RPMI7951 (cell line): ENCODE measurements around the gene HOXC10. TPM values are rescaled to one million over a fixed set of nuclear protein-coding genes. Genes with fewer than 3 reads are reported as not detected.
A peak's percentile ranks its signal among the peaks of the same experiment; 100 is the strongest.

ENCODE experiments used
- DNase-seq: peaks from one replicate; pipeline ENCODE4 v3.0.0-alpha.2; 2012; ENCODE audit warnings: low read depth
- total RNA-seq: library from RNA; depleted of rRNA; stranded (reverse); fragments of >200 nt; shearing (Covaris generic); gene quantifications from 2 replicates; pipeline ENCODE4 v1.2.3, GENCODE V29; 2014

The HOXC10 gene
- total RNA-seq, 1 experiment from 2014 or later = 4.0 TPM

DNA sequence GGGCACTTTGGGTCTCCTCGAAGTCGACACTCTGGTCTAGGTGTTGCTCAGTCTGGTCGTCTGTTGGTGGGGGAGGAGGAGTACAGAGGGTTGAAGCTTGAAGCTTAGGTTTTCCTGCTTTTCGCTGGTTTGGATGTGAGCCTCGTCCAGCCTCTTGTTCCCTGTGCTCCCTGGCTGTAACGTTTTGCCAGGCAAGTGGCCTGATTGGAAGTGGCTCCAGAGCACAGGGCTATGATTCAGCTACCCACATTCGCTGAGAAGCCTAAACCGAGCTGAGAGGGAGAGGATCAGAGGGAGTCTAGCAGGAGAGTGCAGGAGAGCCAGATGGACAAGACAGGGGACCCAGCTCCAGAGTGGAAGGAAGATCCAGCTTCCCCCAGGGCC is 6.1 kb downstream of the HOXC10 start:
- DNase-seq = no peak

DNA sequence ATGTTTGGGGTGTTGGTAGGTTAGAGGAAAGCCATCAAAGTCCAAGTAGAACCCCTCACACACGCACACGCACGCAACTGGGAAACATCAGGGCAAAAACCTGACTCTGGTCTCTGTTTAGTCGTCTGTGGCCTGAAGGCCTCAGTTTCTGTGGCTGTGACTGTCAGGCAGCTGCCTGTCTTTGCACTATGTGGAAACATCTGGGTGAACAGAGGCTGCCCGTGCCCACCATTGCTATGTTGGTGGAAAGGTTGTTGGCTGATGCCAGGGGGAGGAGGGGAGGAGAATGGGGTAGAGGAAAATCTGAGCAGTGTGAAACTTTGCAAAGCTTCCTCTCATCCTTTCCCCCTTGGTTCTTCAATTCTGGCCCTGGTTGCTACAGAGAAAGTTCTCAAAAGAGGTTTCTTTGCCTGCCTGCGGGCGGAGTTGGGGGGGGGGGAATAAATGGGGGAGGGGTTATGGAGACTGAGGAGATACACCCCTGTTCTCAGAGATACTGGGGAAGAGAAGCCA is 7.5 kb downstream of the HOXC10 start:
- no peak for DNase-seq

DNA sequence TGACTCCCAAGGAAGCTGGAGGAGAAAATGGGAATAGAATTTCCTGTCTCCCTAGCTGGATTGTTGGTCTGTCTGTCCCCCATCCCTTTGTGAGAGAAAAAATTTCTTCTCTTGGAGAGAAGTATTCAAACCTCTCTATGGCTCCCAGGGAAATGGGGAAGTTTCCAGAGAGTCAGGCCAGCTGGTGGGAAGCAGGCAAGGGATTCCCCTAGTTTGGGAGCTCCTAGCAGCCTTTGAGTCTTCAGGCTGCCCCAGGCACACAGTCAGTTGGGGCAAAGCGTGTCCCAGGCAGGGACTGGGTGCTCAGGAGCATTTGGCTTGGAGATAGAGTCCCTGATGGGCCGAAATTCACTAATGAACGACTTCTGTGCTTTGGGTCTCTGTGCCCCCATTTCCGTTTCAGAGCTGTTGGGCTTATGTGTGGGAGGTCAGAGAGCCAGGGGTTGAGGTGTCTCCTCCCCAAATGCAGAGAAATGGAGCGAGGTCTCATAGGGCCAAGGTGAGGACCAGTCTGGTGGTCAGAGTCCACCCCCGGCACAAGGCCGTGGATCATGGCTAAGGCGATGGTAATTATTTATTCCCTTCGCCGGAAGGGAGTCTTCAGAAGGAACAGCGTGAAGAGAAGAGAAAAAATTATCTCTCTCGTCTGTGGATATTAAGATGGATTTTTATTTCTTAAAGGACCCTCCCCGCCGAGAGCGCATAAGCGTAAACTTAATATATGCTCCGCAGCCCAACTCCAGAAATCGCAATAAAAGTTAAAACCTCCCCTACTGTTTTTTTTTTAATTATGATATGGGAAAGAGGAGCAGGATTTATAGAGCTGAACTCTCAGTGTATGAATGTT is 8.4 kb downstream of the HOXC10 start:
- DNase-seq = no peak

DNA sequence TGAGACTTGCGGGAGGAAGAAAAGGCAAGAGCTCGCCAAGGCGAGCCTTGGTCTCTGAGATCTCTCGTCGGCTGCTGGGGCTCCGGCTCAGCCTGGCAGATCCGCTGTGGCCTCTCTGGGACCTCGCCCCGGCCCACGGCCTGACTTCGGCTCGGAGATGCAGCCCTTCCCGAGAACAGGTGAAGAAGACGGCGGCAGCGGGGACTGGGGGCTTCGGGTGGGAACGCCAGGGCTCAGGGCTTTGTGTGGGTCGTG is 9.0 kb downstream of the HOXC10 start:
- no peak for DNase-seq

DNA sequence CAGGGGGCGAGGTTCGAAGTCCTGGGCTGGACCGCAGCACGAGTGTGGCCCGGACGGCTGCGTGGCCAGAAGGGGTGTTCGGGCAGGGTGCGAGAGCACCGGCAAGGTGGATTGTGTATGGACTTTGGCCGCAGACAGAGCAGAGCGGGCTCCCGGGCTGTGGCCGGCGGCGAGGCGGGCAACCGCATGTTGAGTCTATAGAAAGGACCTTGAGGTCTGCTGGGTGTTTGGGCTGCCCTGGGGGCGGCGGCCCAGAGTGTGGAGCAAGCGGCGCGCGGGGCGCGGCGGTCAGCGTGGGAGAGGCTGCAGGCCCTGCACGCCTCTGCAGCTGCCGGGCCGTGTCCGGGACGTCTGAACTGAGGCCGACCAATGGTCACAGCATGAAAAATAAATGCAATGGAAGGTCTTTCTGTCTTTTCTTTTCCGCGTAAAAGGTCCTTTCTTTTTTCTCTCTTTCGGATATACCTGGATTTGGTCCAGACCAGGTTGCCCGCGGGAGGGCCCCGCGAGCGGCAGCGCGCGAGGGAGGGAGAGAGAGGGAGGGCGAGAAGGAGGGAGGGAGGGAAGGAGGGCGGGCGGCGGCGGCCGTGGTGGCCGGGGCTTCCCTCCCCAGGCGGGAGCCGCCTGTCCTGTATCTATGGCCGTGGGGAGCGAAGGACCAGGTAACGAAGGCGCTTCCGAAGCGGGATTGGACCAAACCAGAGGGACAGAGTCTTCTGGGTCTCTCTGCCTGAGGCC is 9.5 kb downstream of the HOXC10 start:
- peak; percentile 29 for DNase-seq

DNA sequence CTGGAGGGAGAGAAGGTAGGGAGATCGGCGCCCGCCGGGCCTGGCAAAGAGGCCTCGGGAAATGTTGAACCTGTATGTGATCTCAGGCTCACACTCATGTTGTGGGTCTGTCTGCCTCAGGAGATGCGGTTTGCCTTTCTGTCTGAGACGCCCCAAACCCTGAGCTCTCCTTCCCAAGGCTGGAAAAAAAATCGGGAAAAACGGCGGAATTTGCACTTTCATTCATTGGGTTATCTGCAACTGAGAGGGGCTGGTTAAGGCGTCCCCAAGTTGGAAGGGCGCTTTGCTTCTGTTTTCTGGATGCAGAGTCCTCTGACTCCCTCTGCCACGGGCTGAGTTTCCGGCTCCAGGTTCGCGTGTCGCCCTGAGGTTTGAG is 10.0 kb downstream of the HOXC10 start:
- DNase-seq = no peak

DNA sequence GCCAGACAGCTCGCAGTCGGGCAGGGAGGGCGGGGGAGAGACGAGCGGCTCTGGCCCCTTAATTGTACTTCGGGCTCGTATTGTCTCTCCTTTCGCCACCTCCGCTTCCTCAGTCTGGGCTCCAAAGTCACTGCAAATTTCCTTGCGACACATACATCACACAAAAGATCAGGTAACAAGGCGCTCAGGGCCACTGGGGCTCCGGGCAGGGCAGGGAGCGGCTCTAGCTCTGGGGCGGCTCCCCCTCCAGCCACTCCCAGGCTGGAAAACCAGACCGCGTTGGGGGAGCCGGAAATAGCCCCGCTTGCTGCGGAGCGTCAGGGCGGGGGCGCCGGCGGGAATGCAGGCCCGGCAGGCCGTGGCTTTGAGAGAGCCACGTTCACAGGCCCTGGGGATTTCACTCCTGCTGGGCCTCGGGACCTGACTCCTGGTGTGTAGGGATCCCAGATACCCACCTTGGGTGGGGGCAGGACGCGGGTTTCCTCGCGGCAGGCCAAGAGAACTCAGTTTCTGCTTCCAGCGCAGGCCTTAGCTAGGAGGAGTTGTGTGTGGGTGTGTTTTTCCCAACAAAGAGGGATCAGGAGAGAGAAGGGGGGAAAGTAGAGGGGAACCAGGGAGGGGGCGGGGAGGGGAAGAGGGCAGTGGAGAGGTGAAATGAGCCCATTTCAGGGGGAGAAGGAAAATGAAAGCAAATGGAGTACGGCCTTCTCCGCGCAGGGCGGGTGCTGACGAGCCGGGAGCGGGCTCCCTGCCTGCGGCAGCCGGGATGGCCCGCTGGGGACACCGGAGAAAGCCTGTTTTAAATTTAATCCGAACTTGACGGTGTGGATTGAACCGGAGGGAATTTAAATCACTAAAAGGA is 10.7 kb downstream of the HOXC10 start:
- DNase-seq = peak; percentile 68

DNA sequence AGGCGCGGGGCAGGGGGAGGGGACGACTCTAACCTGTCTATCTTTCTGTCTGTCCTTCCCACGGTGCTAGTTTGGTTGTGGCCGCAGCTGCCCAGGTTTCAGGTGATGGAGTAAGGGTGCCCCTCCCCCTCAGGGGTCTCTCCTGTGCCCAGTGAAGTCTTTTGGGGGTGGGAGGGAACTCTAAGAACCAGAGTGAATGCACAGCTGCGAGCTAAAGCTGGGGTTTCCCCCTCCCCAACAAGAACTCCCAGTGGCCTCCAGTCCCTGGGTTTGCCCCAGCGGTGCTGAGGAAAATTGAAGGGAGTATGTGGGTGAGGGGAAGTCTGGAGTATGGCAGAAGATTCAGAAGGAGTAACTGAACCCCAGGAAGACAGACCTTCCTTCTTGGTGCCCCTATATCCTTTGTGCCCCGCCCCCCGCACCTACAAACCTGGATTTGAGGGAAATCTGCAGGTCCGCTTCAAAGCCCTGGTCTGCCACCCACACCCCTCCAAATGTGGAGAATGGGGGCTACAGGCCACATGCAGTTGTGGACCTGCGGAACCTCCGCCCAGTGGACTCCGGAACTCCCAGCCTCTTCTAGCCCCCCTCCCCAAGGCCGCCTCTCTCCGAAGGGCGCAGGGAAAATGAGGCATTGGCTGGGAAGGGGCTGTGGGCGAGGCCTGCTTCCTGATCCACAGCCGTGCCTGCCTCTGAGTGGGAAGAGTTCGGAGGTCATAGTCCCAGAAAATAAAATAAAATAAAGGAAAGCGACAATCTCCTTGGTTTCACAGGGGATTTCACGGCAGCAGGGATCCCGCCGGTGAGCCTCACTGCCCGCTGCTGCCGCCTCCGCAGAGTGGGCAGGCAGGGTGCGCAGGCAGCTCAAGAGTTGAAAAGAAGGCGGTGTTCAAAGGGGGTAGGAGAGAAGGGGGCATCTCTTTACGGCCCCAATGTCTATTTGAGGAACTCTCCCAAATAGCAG is 11.6 kb downstream of the HOXC10 start:
- no peak for DNase-seq

DNA sequence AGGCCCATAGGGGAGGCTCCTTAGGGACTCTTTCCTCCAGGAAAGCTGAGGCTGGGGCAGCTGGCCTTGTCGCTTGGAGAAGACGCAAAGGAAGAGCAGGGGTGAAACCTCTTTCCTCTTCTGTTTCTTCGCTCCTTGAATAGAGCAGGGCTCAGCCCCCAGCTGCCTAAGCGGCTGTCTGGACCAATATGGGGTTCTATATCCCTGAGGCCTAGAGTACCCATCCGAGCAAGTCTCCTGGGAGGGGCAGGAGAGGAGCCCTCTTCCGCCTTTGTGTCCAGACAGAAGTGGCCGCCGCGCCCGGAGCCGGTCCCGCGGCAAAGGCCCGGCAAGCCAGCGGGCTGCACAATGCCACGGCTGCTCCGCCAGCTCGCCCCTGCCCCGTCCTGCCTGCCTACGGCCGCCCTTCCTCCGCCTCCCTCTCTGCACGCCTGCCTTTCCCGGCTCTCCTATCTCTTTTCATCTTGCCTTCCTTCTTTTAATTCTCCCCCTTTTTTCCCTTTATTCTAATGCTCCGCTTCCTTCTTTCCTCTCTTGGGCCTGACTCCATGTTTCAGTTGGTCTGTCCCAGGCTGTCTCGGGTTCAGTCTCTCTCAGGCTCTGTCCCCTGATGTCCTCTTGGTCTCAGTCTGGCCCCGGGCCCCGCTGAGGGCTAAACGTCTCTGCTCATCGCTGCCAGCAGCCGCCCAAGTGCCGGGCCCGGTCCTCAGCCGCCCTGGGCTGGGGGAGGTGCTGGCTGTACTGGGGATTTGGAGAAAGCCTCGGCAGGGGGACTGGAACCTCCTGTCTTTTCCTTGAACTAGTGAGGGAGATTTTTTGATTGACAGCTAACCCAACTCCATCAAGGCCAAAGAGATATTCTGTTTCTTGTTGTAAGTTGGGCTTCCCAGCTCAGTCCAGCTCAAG is 12.5 kb downstream of the HOXC10 start:
- no peak for DNase-seq

DNA sequence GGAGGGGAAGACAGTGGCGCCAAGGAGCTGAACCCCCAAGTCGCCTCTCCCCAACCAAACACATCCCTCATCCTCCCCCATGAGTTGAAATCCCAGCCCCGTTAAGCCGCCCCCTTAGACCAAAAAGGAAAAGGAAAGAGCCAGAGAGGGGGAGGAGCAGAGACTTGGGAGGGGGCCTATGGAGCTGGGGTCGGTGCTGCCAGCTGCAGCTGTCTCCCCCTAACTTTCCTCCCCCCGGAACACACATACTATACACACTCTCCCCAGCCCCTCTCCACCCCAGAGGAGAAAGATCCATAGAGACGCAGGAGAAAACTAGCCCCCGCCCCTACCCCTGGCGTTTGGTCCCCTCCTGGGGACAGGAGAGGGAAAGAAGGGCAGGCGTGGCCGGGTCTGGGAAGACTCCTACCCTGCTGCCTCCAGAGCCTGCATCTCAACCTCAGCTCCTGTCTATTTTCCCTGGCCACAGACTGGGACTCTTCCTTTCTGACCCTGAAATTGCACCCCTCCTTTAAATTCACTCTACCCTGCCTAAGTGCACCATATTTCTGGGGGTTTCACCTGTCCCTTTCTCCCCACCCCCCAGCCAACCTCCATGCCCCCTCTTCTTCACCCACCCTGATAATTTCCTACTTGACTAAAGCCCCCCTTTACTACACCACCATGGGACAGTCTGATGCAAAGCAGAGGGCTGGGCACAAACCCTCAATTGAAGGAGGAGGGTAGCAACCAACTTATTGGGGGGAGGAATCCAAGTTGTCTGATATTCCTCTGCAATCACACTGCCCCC is 13.4 kb downstream of the HOXC10 start:
- no peak for DNase-seq

DNA sequence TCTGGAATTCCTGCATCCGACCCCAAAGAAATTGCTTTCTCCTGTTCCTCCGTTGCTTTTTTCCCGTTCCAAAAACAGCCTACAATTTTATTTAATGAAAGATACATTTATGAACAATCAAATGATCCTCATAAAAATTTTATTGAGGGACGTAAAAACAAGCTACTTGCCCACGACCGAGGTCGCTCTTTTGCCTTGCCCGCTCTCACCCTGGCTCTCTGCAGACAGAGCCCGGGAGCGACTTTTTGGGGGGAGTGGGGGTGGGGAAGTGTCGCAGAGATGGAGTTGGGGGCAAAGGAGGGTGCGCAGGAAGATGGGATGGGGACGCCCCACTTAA is 13.9 kb downstream of the HOXC10 start:
- no peak for DNase-seq

DNA sequence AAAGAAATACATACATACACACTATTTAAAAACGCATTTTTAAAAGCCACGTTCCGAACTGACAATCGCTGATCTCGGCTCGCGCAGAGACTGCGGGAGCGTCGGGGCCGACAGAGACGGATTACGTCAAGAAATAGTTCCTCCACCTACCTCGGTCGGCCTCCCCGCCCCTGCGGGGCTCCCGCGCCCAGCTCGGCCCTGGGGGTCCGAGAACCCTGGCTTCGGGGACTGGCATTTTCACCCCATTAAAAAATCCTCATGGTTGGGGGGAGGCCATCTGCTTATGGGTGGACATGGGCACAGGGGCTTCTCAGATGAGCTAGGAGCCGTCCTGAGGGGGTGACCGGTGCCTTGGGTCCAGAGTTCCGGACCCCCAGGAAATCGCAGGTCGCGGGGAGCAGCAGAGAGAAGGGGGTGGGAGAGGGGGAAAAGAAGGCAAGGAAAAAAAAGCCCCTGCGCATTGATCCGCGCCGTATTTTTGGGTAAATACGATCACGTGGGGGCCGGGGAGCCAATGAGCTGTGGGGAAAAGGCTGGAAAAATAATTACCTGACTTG is 14.7 kb downstream of the HOXC10 start:
- peak; percentile 82 for DNase-seq

DNA sequence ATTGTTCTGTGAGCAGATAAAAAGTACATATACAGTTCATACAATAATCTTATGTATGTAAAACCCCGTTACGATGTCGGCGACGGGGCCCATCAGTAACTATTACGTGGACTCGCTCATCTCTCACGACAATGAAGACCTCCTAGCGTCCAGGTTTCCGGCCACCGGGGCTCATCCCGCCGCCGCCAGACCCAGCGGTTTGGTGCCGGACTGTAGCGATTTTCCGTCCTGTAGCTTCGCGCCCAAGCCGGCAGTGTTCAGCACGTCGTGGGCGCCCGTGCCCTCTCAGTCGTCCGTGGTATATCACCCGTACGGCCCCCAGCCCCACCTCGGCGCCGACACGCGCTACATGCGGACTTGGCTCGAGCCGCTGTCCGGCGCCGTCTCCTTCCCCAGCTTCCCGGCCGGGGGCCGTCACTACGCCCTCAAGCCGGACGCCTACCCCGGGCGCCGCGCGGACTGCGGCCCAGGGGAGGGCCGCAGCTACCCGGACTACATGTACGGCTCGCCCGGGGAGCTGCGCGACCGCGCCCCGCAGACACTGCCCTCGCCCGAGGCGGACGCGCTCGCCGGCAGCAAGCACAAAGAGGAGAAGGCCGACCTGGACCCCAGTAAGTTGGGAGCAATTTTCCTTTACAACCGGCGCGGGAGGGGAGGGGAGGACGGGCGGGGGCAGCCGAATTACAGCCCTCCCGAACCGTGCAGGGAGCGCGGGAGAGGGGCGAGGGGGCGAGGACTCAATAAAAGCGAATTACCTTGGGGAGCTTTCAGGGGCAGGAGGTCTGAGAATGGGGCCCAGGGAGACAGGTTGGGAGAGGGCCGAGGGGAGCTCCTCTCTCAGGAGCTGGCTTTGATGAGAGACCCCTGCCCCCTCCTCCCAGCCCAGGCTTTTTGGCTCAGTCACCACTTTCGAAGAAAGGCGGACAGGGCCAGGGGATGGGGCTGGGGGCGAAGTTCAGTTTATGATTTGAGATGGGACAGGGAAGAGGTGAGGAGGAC is 15.5 kb downstream of the HOXC10 start, which contains the start of gene HOXC9:
HOXC9 (plus strand) TSS at position 46 of the 999 bp plus-strand sequence; CDS start at position 74, 28 bp downstream.
- DNase-seq = peak; percentile 47

DNA sequence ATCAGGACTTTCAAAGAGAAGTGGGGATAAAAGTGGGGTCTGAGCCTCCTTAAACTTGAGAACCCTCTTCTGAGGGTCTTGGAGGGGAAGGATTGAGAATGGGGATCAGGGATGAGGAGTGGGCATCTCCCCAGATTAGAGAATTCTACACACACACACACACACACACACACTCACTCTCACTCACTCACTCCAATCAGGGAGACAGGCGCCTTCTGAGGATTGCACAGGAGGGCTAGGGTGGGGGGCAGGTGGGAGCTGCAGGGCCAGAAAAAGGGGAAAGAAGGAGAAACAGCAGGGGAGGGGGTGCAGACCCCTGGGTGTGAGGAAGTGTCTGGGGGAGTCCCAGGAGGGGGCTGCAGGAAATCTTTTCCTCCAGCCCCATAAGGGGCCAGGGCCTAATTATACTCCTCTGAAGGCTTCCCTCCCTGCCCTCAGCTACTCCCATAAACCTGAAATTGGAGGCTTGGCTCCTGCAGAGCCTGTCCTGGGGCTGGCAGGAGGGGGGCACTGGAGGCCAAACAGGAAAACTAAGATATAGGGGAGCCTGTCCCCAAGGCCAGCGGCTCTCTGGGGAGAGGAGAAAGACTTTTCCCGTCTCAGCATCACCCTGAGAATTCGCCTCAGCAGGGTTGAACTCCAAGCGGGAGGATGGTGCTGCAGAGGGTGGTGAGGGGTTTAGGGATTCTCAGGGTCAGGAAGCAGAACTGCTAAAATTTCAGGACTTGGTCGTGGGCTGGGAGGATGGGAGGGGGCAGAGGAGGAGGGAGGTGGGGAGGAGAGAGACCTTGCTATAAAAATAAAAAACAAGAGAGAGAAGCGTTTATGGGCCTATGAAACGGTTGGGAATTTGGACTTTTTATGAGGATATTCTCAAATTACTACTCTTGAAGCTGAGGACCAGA is 16.6 kb downstream of the HOXC10 start:
- no peak for DNase-seq

DNA sequence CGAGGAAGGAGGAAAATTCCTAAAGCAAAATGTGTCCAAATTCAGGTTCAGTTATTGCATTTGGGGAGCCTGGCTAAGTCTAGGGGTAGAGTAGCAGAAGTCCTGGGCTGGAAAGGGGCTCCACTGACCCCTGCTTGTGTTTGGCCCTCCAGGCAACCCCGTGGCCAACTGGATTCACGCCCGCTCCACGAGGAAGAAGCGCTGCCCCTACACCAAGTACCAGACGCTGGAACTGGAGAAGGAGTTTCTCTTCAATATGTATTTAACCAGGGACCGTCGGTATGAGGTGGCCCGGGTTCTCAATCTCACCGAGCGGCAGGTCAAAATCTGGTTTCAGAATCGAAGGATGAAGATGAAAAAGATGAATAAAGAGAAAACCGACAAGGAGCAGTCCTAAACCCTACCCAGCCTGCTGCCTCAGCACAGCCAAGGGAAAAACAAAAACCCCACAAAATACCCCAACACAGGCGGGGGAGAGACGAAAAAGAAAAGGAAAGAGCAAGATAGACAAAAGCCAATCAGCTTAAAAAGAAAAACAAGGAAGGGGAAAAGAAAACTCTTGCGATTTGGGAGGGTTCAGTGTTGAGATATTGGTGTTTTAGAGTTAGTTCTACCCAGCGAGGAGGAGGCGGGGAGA is 17.4 kb downstream of the HOXC10 start:
- no peak for DNase-seq

DNA sequence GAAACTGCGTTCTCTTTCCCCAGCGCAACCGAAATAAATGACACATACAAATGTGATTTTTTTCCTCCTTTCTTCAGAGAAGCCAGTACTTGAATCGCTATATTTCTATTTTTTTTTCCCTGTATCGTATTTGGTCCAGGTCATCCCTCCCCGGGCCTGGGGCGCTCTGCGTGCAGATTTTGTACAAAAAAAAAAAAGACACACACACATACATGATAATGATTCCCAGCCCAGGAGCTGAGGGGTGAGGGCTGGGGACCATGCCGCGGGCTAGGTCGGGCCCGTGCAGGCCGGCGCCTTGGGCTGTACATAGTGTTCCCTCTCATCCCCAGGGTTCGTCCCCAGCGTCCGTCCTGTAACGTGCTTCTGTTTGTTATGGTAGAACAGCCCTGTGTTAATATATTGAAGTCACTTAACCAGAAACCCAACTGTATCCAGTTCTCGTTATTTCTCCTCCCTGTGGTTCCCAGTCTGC is 18.0 kb downstream of the HOXC10 start:
- DNase-seq = no peak
